HPDE6-E6E7 (cell line): Measurements from ENCODE around the gene CLIP4.
A peak's percentile ranks its signal among the peaks of the same experiment; 100 is the strongest.

Experiments used
- DNase-seq: peaks from one replicate; pipeline ENCODE4 v3.0.0; 2011; ENCODE audit warnings: missing footprints; ENCODE audit errors: extremely low spot score

CLIP4 gene

GRCh38 chr2:29130295-29130694 is 15.1 kb downstream of the CLIP4 start:
- DNase-seq = no peak

- DNase-seq = no peak
Observed at GRCh38 chr2:29134933-29135332, 19.7 kb downstream of the CLIP4 start.

DNA sequence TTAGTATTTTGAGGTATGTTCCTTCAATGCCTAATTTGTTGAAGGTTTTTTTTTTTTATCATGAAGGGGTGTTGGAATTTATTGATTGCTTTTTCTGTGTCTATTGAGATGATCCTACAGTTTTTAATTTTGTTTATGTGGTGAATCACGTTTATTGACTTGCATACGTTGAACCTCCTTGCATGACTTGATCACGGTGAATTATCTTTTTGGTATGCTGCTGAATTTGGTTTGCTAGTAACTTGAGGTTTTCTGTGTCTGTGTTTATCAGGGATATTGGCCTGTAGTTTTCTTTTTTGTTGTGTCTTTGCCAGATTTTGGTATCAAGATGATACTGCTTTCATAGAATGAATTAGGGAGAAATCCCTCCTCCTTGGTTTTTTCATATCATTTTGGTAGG is 23.9 kb downstream of the CLIP4 start:
- DNase-seq = no peak

DNA sequence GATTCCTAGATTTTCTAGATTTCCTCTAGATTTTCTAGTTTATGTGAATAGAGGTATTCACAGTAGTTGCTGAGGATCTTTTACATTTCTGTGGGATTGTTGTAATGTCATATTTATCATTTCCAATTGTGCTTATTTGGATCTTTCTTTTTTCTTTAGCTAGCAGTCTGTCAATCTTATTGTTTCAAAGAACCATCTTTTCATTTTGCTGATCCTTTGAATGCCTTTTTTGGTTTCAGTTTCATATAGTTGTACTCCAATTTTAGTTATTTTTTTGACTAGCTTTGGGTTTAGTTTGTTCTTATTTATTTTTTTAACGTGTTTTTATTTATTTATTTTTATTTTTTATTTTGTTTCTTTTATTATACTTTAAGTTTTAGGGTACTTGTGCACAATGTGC is 24.5 kb downstream of the CLIP4 start:
- DNase-seq = no peak

DNA sequence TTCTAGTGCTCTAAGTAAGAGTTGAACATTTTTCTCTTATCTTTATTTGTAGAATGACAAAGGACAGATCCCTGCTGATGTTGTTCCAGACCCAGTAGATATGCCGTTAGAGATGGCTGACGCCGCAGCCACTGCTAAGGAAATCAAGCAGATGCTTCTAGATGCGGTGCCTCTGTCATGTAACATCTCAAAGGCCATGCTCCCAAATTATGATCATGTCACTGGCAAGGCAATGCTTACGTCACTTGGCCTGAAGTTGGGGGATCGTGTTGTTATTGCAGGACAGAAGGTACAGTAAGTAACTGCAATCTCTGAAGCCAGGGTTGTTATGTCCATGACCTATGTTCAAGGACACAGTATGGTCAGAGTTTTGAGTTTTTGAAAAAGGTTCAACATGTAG is 28.4 kb downstream of the CLIP4 start:
- DNase-seq = no peak

- DNase-seq = no peak
Observed at GRCh38 chr2:29146197-29146596, 31.0 kb downstream of the CLIP4 start.

- no peak for DNase-seq
Observed at GRCh38 chr2:29147963-29148362, 32.7 kb downstream of the CLIP4 start.

DNA sequence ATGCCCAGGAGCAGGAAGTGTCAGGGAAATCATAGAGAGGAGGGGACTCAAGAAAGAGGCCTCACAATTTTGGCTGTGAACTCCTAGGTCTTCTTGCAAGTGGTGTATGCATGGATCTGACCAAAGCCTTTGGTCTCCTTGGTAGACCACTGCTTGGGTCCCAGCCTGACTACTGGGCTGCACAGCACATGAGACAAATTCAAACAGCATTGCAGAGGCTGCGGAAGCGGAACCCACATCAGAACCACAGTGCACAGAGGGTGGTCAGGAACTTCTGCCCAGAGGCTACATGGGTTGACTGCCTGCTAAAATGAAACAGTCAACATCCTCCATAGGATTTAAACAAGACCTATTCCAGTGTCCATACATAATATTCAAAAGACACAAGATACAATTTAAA is 39.4 kb downstream of the CLIP4 start:
- no peak for DNase-seq

DNA sequence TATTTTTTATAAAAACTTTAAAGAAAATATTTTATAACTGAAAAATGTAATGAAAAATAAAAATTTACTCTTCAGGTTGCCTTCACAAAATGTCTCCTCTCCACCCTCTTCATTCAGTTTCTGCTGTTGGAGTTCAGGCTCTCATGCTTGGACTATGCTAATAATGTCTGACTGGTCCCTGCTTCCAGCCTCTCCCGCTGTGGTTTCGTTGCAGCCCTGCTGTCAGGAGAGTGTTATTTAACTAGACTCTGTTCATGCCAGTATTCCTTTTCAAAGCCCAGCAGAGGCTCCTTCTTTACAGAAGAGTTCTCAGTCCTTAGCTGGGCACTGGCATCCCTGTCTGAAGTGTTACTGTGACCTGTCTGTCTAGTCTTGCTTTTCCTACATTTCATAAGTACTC is 40.4 kb downstream of the CLIP4 start:
- no peak for DNase-seq

DNA sequence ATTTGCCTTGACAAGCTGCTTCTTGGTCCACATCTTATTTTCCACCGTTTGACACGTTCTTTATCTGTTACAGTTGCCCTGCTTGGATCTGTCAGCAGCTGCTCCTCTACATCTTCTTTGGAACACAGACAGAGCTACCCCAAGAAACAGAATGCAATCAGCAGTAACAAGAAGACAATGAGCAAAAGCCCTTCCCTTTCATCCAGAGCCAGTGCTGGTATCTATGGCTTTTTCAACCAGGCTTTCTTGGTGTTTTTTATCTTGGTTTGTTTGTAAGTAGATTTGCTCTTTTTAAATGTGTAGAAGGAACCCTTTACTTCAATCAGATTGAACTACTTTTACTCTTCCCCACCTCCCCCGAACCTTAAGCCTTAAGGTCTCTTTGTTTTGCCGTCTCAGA is 41.9 kb downstream of the CLIP4 start:
- no peak for DNase-seq

- no peak for DNase-seq
Observed at GRCh38 chr2:29159125-29159524, 43.9 kb downstream of the CLIP4 start.

- no peak for DNase-seq
Observed at GRCh38 chr2:29160184-29160583, 45.0 kb downstream of the CLIP4 start.

DNA sequence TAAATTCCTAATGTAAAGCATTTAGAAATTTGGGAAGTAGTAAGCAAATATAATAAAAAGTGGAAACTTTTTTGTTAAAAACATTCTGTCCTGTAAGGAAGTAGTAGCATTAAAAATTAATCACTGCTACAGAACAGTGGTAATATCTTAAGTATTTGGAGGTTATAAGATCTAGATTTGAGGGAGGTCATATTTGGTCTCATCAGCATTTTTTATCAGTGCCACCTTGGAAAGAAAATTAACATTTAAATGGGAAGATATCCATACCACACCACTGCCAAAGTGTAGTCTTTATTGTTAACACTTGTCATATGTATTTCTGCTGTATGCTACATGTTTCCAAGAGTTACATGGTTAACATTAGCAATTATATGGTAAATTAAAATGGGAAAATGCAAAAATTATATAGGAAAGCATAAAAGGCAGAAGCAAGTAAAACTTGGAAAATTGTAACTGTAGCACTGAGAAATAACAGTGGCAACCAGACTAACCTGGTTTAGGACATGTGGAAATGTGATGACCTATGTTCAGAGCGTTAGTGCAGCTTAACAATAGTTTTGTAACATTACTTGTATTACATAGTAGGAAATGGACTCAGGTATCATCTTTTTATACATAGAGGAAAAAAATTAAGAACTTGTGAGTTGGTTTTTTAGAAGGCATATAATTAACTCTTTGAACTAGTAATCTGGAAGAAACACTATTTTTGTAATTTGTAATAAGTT is 47.2 kb downstream of the CLIP4 start:
- no peak for DNase-seq

DNA sequence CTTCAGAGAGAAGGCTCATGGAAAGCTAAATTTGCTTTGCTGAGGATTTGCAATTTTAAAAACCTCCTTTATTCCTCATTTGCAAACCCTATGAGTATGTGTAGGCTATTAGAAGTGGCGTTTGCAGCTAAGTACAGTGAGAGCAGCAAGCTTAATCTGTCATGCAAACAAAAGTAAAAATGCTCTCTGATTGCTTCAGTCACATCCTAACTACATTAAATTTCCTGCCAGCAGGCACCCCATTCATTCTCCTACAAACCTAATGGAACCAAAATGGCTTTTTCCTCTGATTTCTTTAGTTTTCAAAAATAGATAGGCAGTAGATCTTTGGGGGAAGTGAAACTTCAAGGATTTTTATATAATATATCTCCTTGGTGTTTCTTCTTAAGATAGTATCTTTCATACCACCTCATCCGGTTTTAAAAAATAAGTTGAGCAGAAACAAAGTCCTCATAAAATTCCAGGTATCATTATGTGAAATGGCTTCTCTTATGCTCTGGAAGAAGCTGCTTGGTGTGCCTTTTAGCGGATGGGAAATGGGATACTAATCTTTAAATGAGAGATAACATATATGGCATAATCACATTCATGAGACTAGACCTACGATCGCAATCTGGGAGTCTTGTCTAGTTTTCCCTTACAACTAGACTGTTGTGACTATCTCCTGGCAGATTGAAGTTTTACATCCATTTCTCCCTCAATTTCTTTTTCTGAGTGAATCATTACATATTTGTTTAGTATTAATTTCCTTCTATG is 49.1 kb downstream of the CLIP4 start:
- no peak for DNase-seq

- DNase-seq = peak; percentile 31
Observed at GRCh38 chr2:29165362-29166241, 50.4 kb downstream of the CLIP4 start.

GRCh38 chr2:29166242-29167039 is 51.2 kb downstream of the CLIP4 start:
- DNase-seq = no peak

- DNase-seq = no peak
Observed at GRCh38 chr2:29174937-29175336, 59.7 kb downstream of the CLIP4 start.

GRCh38 chr2:29175338-29175737 is 60.1 kb downstream of the CLIP4 start:
- no peak for DNase-seq

DNA sequence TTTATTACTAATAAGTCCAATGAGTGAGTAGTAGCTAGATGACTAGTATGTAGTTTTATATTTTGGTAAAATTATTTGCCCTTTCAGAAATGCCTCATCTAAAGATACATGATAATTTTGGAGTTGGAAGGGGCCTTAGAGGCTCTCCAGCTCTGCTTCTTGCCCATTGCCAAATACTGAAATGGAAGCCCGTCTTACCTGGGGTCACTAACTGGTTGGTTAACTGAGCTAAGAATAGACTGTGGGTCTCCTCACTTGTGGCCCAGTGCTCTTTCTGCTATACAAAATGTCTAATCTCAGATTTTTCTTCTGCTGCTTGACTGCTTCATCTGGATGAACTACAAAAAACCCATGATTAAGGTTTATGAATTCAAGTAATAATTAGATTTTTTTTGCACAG is 67.1 kb downstream of the CLIP4 start:
- no peak for DNase-seq

- no peak for DNase-seq
Observed at GRCh38 chr2:29182920-29183319, 67.7 kb downstream of the CLIP4 start.

DNA sequence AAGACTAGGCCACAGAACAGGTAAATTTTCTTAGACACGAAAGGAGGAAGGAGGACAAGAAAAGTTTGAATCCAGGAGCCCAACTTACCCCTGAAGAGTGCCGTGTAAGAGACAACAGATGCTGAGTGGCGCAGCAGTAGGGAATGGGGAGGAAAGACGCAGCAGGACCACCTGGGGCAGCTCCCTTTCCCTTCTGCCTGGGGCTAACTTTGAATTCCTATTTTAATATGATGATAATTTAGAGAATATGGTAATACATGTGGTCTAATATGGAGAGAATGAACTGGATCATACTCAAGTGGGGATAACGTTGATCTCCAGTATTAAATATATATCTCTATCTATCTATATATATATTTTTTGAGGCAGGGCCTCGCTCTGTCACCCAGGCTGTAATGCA is 69.3 kb downstream of the CLIP4 start:
- DNase-seq = no peak

DNA sequence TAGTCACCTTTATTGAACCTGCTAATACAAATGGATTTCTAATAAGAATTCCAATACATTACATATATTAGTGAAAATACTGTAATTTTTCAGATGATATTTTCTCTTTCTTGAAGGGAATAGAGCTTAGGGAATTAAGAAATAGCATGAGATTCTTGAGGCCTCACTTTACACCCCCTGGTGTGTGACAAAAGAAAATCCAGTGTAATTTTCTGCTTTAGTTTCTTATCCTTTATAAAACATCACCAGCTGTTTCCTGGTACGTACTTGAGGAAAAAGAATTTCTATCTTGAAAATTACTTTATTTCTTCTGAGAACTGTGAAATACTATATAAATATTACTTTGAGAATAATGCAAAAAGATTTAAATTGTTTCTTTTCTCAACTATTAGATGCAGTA is 71.6 kb downstream of the CLIP4 start:
- no peak for DNase-seq
